ENCODE measurements around the gene PRIM2.
"Not testable (repeated sequence)": the region's sequence is repeated elsewhere in the genome, so short reads cannot be mapped to it uniquely, and the experiment has no call there.

The PRIM2 gene

DNA sequence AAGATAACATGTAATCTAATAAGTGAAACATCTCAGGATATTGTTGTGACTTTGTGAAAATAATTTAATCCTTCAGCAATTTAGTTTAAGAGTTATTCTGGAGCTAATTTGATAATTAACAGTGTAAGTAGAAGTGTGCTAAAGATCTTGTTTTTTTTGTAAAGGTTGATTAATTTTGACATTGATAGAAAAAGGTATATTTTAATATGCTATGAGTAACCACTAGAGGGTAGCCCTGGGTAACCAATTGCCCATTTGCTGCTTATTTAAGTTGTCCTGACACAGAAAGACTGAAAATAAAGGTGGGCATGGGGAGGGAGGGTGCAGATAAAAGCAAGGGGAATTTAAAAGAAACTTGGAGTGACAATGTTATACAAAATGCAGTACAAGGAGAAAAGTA is 262.1 kb downstream of the PRIM2 start:
- not testable (repeated sequence) for H3K9me3 ChIP-seq (ENCODE audit: insufficient read depth, low read length); H3K9ac ChIP-seq (ENCODE audit: insufficient read length, low read depth); H3K4me3 ChIP-seq (ENCODE audit: insufficient read length, low read depth); DNase-seq (ENCODE audit: low read depth, low spot score); H3K4me1 ChIP-seq (ENCODE audit: insufficient read depth, insufficient read length); H3K27me3 ChIP-seq (ENCODE audit: insufficient read depth, insufficient read length); H3K36me3 ChIP-seq (ENCODE audit: insufficient read depth, insufficient read length, low read length)

DNA sequence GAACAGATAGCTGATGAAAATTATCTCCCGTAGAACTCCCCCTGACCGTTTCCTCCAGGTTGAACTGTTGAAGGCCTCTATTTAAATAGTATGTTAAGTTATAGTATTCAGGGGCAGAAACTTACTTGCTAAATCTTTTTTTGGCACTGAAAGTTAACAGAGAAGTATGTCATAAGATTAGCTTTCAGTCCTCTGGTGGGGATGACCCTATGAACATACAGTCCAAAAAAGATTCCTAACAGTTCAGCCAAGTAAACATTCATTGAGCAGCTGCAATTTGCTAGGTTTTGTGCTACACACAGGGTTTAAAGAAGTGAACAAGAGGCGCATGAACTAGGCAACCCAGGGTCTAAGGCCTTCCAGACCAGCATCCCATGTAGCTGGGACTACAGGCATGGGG is 264.2 kb downstream of the PRIM2 start:
- not testable (repeated sequence) for H3K27me3 ChIP-seq (ENCODE audit: insufficient read depth, insufficient read length); H3K4me3 ChIP-seq (ENCODE audit: insufficient read length, low read depth); H3K9ac ChIP-seq (ENCODE audit: insufficient read length, low read depth); DNase-seq (ENCODE audit: low read depth, low spot score); H3K36me3 ChIP-seq (ENCODE audit: insufficient read depth, insufficient read length, low read length); H3K9me3 ChIP-seq (ENCODE audit: insufficient read depth, low read length); H3K4me1 ChIP-seq (ENCODE audit: insufficient read depth, insufficient read length)

DNA sequence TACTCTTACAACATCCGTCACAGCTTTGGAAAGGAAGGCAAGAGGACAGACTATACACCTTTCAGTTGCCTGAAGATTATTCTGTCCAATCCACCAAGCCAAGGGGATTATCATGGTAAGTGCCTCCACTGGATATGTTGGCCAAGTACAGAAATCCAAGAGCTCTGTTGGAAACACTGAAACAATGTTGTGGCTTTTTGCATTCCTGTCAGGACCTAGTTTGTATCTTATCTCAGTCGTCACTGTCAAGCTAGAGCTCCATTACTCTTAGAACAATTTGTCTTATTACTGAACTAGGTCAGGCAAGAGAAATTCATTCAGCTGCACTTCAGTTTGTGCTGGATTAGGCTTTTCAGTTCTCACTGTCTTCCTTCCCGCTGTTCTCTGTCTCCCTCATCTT is 283.7 kb downstream of the PRIM2 start:
- not testable (repeated sequence) for H3K9ac ChIP-seq (ENCODE audit: insufficient read length, low read depth); H3K9me3 ChIP-seq (ENCODE audit: insufficient read depth, low read length); H3K4me1 ChIP-seq (ENCODE audit: insufficient read depth, insufficient read length); H3K4me3 ChIP-seq (ENCODE audit: insufficient read length, low read depth); H3K36me3 ChIP-seq (ENCODE audit: insufficient read depth, insufficient read length, low read length); DNase-seq (ENCODE audit: low read depth, low spot score); H3K27me3 ChIP-seq (ENCODE audit: insufficient read depth, insufficient read length)

DNA sequence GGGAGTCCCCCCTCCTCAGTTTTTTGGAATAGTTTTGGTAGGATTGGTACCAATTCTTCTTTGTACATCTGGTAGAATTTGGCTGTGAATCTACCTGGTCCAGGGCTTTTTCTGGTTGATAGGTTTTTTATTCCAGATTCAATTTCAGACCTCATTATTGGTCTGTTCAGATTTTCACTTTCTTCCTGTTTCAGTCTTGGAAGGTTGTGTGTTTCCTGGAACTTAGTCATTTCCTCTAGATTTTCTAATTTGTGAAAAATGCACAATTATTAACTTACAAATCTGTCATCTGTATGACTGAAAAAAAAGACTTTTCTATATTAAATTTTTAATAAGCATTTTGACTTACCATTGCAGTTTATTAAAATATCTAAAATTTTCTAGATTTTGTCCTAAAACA is 287.9 kb downstream of the PRIM2 start:
- H3K27me3 ChIP-seq (ENCODE audit: insufficient read depth, insufficient read length); DNase-seq (ENCODE audit: low read depth, low spot score); H3K4me1 ChIP-seq (ENCODE audit: insufficient read depth, insufficient read length); H3K4me3 ChIP-seq (ENCODE audit: insufficient read length, low read depth); H3K36me3 ChIP-seq (ENCODE audit: insufficient read depth, insufficient read length, low read length); H3K9me3 ChIP-seq (ENCODE audit: insufficient read depth, low read length); H3K9ac ChIP-seq (ENCODE audit: insufficient read length, low read depth): not testable (repeated sequence)

DNA sequence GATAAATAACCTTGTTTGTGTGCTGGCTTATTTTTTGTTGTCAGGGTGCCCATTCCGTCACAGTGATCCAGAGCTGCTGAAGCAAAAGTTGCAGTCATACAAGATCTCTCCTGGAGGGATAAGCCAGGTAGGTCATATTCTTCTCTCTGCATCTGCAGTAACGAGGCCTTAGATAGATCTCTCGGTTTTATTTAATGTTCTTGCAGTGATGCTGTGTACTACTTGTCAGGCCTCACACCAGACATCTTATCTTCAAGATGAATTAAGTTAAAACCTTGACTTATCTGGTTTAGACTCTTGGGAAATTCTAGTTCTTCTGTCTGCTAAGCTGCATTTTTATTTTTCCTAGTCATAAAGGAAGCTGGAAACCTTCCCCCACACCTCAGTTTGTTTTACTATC is 288.9 kb downstream of the PRIM2 start:
- not testable (repeated sequence) for H3K4me1 ChIP-seq (ENCODE audit: insufficient read depth, insufficient read length); H3K27me3 ChIP-seq (ENCODE audit: insufficient read depth, insufficient read length); H3K9ac ChIP-seq (ENCODE audit: insufficient read length, low read depth); H3K36me3 ChIP-seq (ENCODE audit: insufficient read depth, insufficient read length, low read length); DNase-seq (ENCODE audit: low read depth, low spot score); H3K4me3 ChIP-seq (ENCODE audit: insufficient read length, low read depth); H3K9me3 ChIP-seq (ENCODE audit: insufficient read depth, low read length)

DNA sequence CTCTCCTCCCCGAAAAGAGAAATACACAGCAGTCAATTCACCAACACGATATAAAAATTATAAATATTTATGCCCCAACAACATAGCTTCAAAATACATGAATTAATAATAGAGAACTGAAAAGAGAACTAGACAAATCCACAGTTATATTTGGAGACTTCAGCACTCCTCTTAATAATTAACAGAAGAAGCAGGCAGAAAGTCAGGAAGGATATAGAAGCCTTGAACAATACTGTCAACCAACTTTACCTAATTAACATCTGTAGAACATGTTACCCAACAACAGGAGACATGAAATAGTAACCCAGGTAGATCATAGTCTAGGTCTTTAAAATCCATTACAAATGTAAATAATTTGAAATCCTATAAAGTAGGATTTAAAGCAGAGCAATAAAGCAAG is 293.2 kb downstream of the PRIM2 start:
- H3K4me3 ChIP-seq (ENCODE audit: insufficient read length, low read depth); H3K36me3 ChIP-seq (ENCODE audit: insufficient read depth, insufficient read length, low read length); H3K27me3 ChIP-seq (ENCODE audit: insufficient read depth, insufficient read length); H3K9ac ChIP-seq (ENCODE audit: insufficient read length, low read depth); H3K4me1 ChIP-seq (ENCODE audit: insufficient read depth, insufficient read length); H3K9me3 ChIP-seq (ENCODE audit: insufficient read depth, low read length); DNase-seq (ENCODE audit: low read depth, low spot score): not testable (repeated sequence)

DNA sequence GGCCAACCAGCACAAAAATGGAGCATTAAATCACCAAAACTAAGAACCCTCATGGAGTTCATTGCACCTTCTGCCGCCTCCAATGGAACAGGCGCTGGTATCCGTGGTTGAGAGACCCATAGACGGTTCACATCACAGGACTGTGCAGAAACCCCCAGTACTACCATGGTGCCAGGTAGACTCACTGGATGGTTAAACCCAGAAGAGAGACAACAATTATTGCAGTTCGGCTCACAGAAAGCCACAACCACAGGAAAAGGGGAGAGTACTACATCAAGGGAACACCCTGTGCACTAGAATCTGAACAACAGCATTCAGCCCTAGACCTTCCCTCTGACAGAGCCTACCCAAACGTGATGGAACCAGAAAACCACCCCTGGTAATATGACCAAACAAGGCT is 301.5 kb downstream of the PRIM2 start:
- not testable (repeated sequence) for H3K27me3 ChIP-seq (ENCODE audit: insufficient read depth, insufficient read length); DNase-seq (ENCODE audit: low read depth, low spot score); H3K4me3 ChIP-seq (ENCODE audit: insufficient read length, low read depth); H3K9me3 ChIP-seq (ENCODE audit: insufficient read depth, low read length); H3K4me1 ChIP-seq (ENCODE audit: insufficient read depth, insufficient read length); H3K9ac ChIP-seq (ENCODE audit: insufficient read length, low read depth); H3K36me3 ChIP-seq (ENCODE audit: insufficient read depth, insufficient read length, low read length)

DNA sequence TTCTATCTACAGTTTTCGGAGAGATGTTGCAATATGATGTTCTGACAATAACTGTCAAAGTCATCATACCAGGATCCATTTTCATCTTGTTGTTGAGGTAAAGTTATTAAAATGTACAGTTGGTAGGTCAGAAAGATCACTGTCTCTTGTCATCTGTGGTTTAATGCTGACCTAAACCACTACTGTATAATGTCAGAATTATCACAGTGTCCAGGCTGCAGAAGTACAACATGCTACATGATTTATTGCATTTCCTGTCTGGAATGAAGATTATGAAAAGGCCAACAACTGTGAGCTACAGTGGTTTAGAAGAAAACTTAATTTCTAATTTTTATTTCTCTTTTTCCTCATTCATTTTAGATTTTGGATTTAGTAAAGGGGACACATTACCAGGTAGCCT is 314.3 kb downstream of the PRIM2 start:
- H3K27me3 ChIP-seq (ENCODE audit: insufficient read depth, insufficient read length); H3K4me3 ChIP-seq (ENCODE audit: insufficient read length, low read depth); H3K4me1 ChIP-seq (ENCODE audit: insufficient read depth, insufficient read length); H3K9ac ChIP-seq (ENCODE audit: insufficient read length, low read depth); H3K36me3 ChIP-seq (ENCODE audit: insufficient read depth, insufficient read length, low read length); DNase-seq (ENCODE audit: low read depth, low spot score); H3K9me3 ChIP-seq (ENCODE audit: insufficient read depth, low read length): not testable (repeated sequence)

DNA sequence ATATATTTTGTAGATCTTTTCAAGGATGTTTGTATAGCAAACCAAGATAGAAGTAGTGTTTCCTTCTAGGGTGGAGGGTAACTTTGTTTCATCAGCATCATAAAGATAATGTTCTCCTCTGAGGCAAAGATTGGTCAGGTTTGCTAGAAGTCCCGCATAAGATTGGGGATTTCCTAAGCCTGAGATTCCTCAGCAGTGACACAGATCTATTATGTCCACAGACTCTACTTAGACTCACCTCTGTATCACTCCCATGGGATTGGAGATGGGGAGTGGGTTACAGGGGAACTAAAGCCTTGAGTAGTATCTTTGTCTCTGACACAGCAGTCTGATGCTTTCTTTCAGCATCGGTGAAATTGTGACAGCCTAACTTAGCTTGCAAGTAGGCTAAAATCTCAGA is 341.1 kb downstream of the PRIM2 start:
- H3K9ac ChIP-seq (ENCODE audit: insufficient read length, low read depth); H3K4me3 ChIP-seq (ENCODE audit: insufficient read length, low read depth); H3K36me3 ChIP-seq (ENCODE audit: insufficient read depth, insufficient read length, low read length); H3K9me3 ChIP-seq (ENCODE audit: insufficient read depth, low read length); H3K27me3 ChIP-seq (ENCODE audit: insufficient read depth, insufficient read length); H3K4me1 ChIP-seq (ENCODE audit: insufficient read depth, insufficient read length); DNase-seq (ENCODE audit: low read depth, low spot score): not testable (repeated sequence)

DNA sequence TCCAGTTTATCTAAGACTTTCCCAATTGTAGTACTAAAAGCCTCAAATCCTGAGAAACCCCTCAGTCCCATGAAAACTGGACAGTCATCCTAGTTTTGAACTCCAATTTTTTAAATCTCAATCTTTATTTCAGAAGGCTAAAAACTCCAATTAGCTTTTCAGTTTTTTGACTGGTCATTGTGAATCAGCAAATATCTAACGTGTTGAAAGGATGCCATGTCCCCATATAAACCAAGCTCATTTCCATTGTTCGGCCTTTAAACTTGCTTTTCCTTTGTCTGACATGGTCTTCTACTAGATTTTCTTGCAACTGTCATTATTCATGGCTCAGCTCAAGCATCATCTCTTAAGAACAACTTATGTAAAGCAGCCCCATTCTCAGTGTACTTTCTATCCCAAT is 342.4 kb downstream of the PRIM2 start:
- not testable (repeated sequence) for H3K27me3 ChIP-seq (ENCODE audit: insufficient read depth, insufficient read length); H3K36me3 ChIP-seq (ENCODE audit: insufficient read depth, insufficient read length, low read length); H3K9me3 ChIP-seq (ENCODE audit: insufficient read depth, low read length); H3K4me1 ChIP-seq (ENCODE audit: insufficient read depth, insufficient read length); DNase-seq (ENCODE audit: low read depth, low spot score); H3K4me3 ChIP-seq (ENCODE audit: insufficient read length, low read depth); H3K9ac ChIP-seq (ENCODE audit: insufficient read length, low read depth)

DNA sequence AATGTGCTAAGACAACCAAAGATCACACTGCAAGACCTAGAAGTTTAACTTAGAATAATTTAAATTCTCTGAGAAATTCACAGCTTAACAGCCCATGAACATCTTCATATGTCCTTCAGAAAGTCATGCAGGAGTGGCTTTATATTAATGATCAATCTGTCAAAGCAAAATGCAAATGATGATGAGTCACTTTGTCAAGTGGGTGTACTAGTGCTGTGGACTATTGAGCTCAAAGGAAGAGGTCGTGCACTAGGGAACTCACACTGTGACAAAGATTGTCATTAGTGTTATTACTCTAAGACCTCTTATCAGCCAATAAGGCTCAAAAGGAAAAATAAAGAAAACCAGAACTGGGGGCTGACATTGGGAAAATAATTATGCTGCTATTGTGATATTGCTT is 343.5 kb downstream of the PRIM2 start:
- not testable (repeated sequence) for H3K36me3 ChIP-seq (ENCODE audit: insufficient read depth, insufficient read length, low read length); H3K4me1 ChIP-seq (ENCODE audit: insufficient read depth, insufficient read length); H3K9ac ChIP-seq (ENCODE audit: insufficient read length, low read depth); H3K27me3 ChIP-seq (ENCODE audit: insufficient read depth, insufficient read length); H3K9me3 ChIP-seq (ENCODE audit: insufficient read depth, low read length); H3K4me3 ChIP-seq (ENCODE audit: insufficient read length, low read depth); DNase-seq (ENCODE audit: low read depth, low spot score)

DNA sequence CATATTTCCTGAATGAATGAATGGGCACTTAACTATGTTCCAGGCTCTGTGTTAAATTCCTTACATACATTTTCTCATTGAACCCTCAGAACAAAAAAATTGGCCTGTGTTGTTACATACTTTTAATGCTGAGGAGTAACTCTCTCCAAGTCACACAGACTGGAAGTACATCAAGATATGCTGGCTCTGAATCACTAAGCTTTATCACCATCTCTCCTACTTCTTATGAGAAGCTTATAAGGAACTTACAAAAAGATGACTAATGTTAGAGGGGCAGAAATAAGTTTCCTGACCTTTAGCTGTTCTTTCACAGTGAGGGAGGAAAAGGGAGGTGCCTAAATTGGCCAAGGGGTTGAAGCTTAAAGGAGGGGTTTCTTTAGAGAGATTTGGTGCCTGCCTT is 350.7 kb downstream of the PRIM2 start:
- H3K9me3 ChIP-seq (ENCODE audit: insufficient read depth, low read length); H3K4me1 ChIP-seq (ENCODE audit: insufficient read depth, insufficient read length); H3K36me3 ChIP-seq (ENCODE audit: insufficient read depth, insufficient read length, low read length); H3K4me3 ChIP-seq (ENCODE audit: insufficient read length, low read depth); H3K27me3 ChIP-seq (ENCODE audit: insufficient read depth, insufficient read length); DNase-seq (ENCODE audit: low read depth, low spot score); H3K9ac ChIP-seq (ENCODE audit: insufficient read length, low read depth): not testable (repeated sequence)

DNA sequence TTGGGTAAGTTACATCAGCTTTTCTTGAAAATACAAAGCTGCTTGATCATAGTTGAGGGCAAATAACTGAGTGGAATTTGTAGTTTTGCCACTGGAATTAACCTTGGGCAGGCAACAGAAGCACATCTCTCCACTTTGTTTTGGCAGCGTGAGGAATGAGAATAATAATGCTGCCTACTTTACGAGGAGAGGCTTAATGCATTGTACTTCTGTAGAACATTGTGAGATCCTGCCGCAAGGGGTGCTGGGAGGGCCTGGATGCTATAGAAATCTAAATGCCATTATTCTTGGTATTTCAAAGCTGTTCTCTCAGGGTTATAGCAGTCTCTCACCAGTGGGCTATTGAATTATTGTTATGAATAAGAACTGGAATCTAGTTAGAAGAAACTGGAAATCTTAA is 353.8 kb downstream of the PRIM2 start:
- not testable (repeated sequence) for H3K9ac ChIP-seq (ENCODE audit: insufficient read length, low read depth); DNase-seq (ENCODE audit: low read depth, low spot score); H3K36me3 ChIP-seq (ENCODE audit: insufficient read depth, insufficient read length, low read length); H3K27me3 ChIP-seq (ENCODE audit: insufficient read depth, insufficient read length); H3K4me1 ChIP-seq (ENCODE audit: insufficient read depth, insufficient read length); H3K9me3 ChIP-seq (ENCODE audit: insufficient read depth, low read length); H3K4me3 ChIP-seq (ENCODE audit: insufficient read length, low read depth)

All from NT2/D1 (cell line).